Measurements from ENCODE around the gene FBXO21.
A peak's percentile ranks its signal among the peaks of the same experiment; 100 is the strongest.
"Not testable (repeated sequence)": the region's sequence is repeated elsewhere in the genome, so short reads cannot be mapped to it uniquely, and the experiment has no call there.

Gene FBXO21

GRCh38 chr12:117199956-117200744 lies 9.9 kb upstream of the FBXO21 start:
- DNase-seq, result not testable (repeated sequence)

- DNase-seq, result not testable (repeated sequence)
Measured at GRCh38 chr12:117196334-117196733, 6.1 kb upstream of the FBXO21 start.

- DNase-seq, result not testable (repeated sequence)
Measured at GRCh38 chr12:117195027-117195426, 4.8 kb upstream of the FBXO21 start.

DNA sequence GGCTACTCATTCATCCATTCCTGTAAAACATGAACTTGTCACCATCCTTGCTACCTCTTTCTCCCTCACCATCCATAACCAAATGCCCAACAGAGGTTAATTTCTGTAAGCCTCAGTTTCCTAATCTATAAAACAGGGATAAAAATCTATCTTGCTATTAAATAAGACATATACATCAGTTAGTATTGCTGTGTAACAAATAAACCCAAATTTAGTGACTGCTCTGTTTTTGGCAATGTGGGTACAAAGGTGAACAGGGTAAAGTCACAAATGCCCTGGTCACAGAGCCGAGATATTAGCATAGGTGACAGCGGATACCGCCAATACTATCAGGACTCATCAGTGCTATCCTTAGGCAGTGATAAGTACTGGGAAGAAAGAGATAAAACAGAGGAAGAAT lies 3.6 kb upstream of the FBXO21 start:
- DNase-seq, result no peak

DNA sequence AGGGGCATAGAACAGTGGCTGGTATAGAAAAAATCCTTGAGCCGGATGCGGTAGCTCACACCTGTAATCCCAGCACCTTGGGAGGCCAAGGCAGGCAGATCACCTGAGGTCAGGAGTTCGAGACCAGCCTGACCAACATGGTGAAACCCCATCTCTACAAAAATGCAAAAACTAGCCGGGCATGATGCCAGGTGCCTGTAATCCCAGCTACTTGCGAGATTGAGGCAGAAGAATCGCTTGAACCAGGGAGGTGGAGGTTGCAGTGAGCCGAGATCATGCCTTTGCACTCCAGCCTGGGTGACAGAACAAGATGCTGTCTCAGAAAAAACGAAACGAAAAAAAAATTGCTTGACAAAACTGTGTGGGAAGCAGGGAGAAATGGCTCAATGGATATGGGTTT lies 2.3 kb upstream of the FBXO21 start:
- not testable (repeated sequence) for DNase-seq

- no peak for DNase-seq
Measured at GRCh38 chr12:117192057-117192456, 1.8 kb upstream of the FBXO21 start.

DNA sequence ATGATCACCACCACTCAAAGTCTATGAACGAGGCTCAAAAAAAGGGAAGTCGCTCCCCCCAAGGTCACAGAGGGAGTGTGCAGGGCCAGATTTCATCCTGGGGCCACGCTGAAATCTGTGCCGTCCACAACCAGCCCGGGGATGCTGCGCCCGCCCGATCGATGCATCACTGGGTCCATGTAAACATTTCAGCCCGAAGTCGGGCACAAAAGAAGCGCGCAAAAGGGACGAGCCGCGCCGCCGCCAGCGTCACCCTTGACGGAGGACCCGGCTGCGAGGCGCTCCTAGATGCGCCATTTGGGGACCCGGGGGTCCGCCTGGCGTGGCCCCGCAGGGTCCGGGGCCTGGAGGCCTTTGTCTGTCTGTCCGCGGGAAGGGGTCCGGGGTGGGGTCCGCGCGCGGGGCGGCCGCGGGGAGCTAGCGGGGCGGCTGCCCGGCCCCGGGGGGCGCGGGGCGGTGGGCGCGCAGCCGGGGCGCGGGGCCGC lies 503 bp downstream of the FBXO21 start:
- DNase-seq, result peak; percentile 29

DNA sequence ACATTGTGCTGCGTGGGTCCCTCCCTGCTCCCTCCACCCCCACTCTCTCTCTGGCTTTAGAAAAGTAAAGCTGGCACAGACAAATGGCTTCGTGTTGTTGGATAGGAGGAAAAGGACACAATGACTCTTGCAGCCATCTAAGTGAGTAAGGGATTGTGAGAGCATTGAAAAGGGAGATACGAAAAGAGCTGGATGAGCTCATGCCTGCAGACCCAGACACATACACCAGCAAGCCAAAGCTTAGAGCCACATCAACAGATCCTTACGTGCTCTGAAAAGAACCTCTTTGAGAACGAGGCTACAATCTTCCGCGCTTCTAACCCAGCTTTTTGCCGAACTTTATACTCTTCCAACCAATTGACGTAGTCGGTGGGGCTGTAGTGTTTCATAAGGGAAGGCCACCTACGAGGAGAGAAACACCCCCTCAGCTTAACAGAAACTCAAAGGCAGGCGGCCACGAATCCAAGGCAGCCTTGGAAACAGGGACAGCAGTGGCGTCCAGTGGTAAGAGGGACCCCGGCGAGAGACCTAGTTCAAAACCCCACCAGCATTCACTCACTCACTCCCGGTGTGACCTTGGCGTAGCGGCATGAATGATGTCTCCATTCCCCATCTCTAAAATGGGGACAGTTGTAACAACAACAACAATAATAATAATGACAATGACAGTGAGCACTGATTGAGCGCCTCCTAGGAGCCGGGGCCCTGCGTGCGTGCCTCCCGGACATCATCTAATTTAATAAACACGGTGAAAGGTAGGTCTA lies 1.1 kb downstream of the FBXO21 start:
- no peak for DNase-seq

DNA sequence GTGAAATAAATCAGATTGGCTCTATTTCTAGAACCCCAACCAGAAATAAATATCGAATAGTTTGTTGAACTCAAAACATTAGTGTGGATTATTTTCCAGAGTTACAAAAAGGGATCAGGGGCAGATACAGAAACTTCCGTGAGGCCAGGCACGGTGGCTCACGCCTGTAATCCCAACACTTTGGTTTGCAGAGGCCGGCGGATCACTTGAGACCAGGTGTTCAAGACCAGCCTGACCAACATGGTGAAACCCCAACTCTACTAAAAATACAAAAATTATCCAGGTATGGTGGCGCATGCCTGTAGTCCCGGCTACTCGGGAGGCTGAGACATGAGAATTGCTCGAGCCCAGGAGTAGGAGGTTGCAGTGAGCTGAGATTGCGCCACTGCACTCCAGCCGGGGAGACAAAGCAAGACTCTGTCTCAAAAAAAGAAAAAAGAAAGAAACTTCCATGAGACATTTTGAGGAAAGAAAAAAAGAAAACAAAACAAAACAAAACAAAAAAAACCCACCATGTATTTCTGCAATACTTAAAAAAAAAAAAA lies 2.1 kb downstream of the FBXO21 start:
- no peak for DNase-seq

DNA sequence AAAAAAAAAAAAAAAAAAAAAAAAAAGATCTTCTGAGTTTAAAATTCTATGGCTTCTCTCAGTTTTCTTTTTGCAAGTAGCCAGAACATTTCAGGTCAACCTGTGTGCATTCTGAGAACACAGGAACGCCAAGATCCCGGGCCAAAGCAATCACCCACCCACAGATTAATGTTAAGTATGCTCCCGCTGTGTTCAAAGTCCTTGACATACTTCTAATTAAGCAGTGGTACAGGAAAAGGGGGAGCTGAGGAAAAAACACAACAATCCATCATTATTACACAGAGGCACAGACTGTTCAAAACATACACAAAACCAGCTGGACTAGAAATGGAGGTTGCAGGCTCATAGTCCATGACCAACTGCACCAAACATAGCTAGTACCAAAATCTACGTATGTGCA lies 2.8 kb downstream of the FBXO21 start:
- DNase-seq, result no peak

DNA sequence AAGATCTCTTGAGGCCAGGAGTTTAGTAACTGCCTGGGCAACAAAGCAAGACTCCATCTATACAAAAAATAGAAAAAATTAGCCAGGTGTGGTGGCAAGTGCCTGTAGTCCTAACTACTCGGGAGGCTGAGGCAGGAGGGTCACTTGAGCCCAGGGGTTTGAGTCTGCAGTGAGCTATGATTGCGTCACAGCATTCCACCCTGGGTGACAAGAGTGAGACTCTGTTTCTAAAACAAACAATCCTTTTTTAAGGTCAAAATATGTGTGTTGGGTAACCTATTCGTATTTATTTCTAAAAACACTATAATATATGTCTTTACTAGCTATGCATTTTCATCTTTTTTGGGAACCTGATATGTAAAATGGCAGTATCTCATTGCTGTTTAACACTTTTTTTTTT lies 7.4 kb downstream of the FBXO21 start:
- no peak for DNase-seq

DNA sequence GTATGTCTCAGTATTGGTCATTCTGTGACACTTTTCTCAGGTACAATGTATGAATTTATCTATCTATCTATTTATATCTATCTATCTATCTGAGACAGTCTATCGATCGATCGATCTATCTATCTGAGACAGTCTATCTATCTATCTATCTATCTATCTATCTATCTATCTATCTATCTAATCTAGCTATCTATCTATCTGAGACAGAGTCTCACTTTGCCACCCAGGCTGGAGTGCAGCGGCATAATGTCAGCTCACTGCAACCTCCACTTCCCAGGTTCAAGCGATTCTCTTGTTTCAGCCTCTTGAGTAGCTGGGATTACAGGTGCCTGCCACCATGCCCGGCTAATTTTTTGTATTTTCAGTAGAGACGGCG lies 8.8 kb downstream of the FBXO21 start:
- DNase-seq, result not testable (repeated sequence)

DNA sequence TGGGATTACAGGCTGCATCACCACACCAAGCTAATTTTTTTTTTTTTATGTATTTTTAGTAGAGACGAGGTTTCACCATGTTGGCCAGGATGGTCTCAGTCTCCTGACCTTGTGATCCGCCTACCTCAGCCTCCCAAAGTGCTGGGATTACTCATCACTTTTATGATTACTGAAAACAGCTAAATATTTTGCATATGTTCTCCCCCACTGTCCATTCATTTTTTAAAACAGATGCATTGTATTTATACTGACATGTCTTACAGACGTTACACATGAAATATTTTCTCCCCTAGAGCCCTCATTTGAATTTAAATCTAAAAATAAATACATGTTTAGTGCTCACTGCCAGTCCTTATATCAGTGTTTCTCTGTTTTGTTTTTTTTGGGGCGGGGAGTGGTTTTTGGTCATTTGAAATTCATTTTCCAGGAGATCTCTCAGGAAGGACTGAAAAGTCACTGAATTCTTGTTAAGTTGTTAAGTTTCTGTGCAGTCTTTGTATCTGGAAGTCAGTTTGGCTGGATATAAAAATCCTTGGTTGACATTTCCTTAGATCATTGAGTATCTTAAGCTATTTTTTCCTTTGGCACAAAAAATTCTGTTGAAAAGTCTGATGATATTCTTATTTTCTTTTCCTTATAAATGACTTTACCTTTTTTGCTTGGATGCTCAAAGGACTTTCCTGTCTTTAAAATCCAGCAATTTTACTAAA lies 9.4 kb downstream of the FBXO21 start:
- no peak for DNase-seq

DNA sequence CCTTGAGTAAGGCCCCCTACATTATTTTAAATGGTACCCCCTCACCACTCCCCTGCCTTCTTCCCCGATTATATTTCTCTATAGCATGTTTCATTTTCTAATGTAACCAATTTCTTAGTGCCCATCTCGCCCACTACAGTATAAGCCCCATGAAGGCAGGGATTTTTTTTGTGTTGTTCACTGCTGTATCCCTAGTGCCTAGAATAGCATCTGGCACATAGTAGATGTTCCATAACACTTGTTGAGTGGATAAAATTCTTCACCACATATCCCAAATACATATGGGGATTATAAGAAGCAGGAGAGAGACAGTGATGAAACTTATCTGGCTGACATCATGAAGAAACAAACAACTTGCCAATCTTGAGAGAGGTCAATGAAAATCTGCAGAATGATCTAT lies 11.5 kb downstream of the FBXO21 start:
- DNase-seq, result no peak

DNA sequence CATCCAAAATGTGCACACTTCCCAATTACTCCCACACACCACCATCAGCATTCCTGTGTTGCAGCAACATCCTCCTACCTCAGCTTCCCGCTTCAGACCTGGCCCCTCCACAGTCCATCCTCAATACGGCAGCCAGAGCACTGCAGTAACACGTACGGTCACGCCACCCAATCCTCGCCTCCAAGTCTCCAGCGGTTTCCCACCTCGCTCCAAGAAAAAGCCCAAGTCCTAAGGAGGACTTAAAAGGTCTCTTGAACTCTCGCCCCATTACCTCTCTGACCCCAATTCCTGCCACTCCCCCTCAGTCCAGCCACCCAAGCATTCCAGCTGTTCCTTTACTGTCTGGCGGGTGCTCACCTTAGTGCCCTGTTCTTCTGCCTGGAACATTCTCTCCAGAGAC lies 12.0 kb downstream of the FBXO21 start:
- DNase-seq, result no peak

- no peak for DNase-seq
Measured at GRCh38 chr12:117172168-117172567, 18.1 kb downstream of the FBXO21 start.

DNA sequence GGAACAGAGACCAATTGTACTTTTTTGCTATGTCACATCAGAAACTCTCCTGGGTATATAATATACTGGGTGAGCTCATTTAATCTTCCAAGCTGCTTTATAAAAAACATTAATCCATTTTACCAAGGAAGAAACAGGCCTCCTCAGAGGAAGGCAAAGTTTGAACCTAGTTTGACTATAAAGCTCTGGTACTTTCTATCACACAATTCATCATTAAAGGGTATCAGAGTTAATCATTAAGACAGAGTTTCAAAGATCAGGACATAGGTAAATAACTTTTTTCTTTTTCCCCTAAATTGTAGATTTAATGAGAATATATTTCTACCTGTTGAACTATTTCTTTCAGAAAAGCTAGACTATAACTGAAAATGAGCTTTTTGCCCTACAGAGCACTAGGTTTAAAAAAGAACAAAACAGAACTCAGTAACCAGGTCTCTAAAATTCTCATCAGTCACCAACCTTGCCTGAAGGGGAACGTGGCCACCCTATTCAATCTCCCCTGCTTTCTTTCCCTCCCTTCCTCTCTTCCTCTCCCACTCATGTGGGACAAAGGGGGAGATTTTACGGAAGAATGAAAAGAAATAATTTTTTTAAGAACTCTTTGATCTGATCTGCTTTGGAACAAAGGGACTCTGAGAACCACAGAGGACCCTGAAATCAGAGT lies 18.6 kb downstream of the FBXO21 start:
- no peak for DNase-seq

DNA sequence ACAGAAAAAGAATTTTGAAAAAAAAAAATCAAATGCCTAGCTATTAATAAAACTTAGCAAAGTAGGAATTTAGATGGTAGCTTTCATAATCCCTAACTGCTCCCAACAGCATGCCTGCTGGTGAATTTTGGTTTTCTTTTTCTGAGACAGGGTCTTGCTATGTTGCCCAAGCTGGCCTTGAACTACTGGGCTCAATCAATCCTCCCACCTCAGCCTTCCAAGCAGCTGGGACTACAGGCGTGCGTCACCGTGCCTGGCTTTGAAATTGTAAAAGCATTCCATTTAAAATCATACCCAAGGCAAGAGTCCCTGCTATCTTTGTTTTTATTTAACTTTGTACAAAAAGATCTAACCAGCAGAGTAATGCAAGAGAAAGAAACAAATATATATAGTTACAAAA lies 20.7 kb downstream of the FBXO21 start:
- no peak for DNase-seq

- DNase-seq, result no peak
Measured at GRCh38 chr12:117168976-117169375, 21.3 kb downstream of the FBXO21 start.

- no peak for DNase-seq
Measured at GRCh38 chr12:117167769-117168168, 22.5 kb downstream of the FBXO21 start.

- no peak for DNase-seq
Measured at GRCh38 chr12:117166107-117166506, 24.2 kb downstream of the FBXO21 start.

- DNase-seq, result no peak
Measured at GRCh38 chr12:117165342-117165741, 24.9 kb downstream of the FBXO21 start.

- no peak for DNase-seq
Measured at GRCh38 chr12:117162633-117163032, 27.6 kb downstream of the FBXO21 start.
